Hematopoietic multipotent progenitor cell treated with erythropoietin and hydrocortisone succinate and interleukin-3 and kit ligand, for 8 days (in vitro differentiated cells): ENCODE results near the gene CMTM5.
"Not testable (repeated sequence)": the region's sequence is repeated elsewhere in the genome, so short reads cannot be mapped to it uniquely, and the experiment has no call there.

Experiments used
- DNase-seq: peaks from one replicate; pipeline ENCODE4 v3.0.0-alpha.2; 2015

The CMTM5 gene

DNA sequence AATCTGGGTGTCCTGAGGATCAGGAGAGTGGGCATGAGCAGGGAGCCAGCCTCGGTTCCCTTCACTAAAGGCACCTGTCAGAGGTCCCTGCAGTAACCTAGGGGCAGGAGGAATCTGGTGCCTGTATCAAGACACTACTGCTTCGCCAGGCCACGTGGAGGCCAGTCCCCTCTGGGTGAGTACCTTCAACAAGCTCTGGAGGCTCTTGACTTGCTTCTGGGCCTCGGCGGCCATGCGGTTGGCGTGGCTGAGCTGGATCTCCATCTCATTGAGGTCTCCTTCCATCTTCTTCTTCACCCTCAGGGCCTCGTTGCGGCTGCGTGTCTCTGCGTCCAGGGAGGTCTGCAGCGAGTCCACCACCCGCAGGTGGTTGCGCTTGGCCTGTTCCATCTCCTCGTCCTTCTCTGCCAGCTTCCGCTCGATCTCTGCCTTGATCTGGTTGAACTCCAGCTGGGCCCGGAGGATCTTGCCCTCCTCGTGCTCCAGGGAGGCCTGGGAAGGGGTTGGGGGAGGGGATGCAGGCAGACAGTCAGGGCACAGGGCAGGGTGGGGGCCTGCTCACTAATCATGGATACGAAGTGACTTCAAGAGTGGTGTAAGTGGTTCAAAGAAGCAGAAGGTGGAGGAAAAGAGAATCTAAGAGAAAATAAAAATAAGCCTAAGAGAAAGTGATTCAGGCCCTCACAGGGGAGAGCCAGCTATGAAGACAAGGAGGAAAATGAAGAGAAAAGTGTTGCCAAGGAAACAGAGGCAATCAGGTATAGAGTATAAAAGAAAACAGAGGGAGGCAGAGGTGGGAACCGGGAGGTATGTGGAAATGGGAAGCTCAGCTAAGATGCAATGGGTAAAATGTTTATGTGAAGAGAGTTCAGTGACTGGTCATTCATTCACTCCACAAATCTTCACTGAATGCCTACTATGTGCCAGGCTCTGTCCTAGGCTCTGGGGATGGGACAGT, 39.3 kb downstream of the CMTM5 start:
- DNase-seq = no peak

DNA sequence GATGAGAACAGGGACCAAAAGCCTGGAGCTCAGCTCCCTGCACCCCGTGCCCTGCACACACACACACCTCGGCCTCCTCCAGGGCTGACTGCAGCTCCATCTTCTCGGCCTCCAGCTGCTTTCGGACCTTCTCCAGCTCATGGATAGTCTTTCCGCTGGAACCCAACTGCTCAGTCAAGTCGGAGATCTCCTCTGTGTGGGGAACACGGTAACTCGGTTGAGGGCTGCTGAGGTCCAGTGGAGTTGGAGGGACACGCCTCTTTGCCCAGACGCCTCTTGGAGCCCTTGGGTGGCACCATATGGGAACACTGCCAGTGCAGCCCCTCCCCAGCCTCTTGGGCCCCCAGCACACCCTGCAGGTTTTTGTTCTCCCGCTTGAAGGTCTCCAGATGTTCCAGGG, 40.0 kb downstream of the CMTM5 start:
- DNase-seq = no peak

DNA sequence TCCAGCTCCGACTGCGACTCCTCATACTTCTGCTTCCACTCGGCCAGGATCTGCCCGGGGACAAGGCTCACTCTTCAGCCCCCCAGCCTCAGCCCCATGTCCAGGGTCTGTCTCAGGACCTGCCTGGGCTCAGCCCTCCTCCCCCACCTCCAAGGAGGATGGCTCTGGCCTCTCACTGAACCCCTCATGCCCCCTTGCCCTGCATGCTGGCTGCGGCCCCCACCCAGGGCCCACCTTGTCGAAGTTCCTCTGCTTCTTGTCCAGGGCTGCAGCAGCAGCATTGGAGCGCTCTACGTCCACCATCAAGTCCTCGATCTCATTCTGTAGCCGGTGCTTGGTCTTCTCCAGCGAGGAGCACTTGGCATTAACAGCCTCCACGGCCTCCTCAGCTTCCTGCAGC, 40.4 kb downstream of the CMTM5 start:
- not testable (repeated sequence) for DNase-seq

DNA sequence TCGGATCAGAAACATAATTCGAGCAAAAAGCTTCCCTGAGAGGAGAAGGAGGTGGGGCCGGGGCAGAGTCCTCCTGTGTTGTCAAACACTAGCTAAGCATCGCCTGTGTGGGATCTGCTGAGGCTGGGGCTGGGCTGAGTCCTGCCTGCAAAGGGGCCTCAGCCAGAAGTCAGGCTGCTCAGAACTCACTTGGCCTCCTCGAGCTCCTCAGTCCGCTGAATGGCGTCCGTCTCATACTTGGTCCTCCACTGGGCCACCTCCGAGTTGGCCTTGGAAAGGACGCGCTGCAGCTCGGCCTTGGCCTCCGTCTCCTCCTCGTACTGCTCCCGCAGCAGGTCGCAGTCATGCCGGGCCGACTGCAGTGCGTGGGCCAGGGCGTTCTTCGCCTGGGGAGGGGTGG, 41.2 kb downstream of the CMTM5 start:
- no peak for DNase-seq

DNA sequence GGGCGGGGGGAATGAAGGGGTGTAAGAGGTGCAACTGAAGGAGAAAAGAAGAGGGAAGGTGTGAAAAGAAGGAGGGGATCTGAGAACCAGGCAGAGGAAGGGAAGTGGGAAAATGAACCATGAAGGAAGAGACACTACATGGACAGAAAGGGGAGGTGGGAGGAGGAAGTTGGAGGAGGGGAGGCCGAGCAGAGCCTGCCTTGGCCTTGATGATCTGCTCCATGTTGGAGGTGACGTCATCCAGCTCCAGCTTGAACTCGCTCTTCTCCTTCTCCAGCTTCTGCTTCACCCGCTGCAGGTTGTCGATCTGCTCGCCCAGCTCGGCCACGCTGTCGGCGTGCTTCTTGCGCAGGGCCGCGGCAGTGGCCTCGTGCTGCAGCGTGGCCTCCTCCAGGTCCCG, 42.8 kb downstream of the CMTM5 start:
- not testable (repeated sequence) for DNase-seq

DNA sequence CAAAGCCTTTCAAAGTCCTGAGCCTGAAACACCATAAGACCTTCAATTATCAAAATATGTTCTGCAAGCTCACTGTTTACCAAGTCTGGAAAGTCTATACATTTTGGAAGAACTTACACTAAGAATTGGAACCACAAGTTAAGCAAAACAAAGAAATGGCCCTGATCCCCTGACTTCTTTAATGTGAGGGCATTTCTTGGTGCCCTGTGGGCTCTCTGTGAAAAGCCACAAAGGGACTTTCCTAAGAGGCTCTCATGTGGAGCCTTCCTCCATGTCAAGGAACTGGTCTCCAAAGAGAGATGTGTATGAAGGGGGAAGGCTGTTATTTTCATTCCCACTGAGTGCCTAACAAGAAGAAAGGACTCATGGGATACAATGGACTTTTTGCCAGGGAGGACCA, 44.7 kb downstream of the CMTM5 start:
- no peak for DNase-seq

DNA sequence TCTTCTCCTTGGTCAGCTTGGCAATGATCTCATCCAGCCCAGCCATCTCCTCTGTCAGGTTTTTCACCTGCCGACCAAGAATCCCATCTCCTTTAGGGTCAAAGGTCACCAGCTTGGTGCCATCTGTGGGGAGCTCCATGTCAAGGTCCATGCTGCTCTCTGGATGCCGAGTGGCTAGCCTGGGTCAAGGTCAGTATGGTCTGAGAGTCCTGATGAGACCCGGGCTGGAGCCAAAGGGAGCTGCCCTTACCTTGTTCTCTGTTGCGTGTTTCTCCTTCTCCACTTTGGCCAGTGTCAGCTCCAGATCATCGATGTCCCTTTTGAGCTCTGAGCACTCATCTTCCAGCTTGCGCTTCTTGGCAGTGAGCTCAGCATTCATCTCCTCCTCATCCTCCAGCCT, 46.8 kb downstream of the CMTM5 start:
- DNase-seq = no peak

DNA sequence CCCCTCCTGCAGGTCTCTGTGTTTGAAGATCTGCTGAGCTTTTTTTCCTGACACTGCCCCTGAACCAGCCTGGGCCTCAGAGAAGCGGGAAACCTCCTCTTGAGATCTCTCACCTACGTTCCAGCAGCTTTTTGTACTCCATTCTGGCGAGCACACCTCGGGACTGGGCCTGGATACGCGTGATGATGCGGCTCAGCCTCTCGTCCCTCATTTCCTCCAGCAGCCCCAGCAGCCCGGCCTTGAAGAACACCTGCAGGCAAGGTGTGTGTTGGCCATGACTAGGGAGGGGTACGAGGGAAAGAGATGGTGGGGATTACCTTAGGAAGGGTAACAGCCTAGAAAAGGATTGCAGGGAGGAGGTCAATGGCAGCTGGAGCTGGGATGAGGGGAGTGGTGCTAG, 48.3 kb downstream of the CMTM5 start:
- DNase-seq = no peak

DNA sequence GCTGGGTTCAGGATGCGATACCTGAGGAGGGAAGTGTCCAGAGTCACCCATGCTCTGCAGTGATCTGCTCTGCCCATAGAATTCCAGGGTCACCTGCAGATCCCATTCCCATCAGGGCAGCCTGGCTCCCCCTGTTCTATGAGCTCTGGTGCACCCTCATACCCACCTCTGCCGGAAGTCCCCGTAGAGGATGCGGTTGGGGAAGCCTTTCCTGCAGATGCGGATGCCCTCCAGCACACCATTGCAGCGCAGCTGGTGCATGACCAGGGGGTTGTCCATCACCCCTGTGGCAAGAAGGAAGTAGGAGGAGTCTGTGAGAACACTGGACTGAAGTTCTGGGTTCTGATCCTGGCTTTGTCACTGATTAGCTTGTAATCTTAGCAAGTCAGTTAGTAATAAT, 49.0 kb downstream of the CMTM5 start:
- not testable (repeated sequence) for DNase-seq

DNA sequence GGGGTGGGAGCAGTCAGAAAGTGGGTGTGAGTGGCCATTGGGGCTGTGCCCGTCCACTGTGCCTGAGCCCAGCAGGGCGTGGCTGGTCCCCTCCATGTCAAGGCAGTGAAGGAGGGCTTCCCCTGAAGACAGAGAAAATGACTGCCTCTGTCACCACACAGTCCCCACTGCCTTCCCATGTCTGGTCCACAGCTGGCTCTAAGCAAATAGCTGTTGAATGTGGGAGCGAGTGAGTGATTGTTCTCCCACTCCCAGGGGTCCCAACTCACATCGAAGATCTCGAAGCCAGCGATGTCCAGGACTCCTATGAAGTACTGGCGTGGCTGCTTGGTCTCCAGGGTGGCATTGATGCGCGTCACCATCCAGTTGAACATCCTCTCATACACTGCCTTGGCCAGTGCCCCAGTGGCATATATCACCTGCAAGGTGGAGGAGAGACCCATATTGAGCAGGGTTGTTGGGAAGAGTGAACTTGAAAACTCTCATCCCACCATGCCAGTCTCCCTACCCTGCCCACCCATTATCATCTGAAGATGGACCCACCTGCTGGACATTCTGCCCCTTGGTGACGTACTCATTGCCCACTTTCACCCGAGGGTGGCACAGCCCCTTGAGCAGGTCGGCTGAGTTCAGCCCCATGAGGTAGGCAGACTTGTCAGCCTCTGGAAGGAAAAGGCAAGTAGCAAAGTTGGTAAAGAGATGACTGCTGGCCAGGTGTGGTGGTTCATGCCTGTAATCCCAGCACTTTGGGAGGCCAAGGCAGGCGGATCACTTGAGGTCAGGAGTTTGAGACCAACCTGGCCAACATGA, 52.0 kb downstream of the CMTM5 start:
- DNase-seq = no peak
